ENCODE results near the gene SCUBE1.

Gene SCUBE1

GRCh38 chr22:43329061-43329460 is 14.1 kb downstream of the SCUBE1 start:
- DNase-seq (ENCODE audit: low read depth in 2 of 2, low spot score in 1 of 2) = no peak

- DNase-seq (ENCODE audit: low read depth in 2 of 2, low spot score in 1 of 2) = no peak
Observed at GRCh38 chr22:43327157-43327438, 16.1 kb downstream of the SCUBE1 start.

GRCh38 chr22:43326331-43327156 is 16.6 kb downstream of the SCUBE1 start:
- DNase-seq (ENCODE audit: low read depth in 2 of 2, low spot score in 1 of 2) = no peak

GRCh38 chr22:43325176-43325575 is 18.0 kb downstream of the SCUBE1 start:
- no peak for DNase-seq (ENCODE audit: low read depth in 2 of 2, low spot score in 1 of 2)

GRCh38 chr22:43320943-43321900 is 21.9 kb downstream of the SCUBE1 start:
- DNase-seq (ENCODE audit: low read depth in 2 of 2, low spot score in 1 of 2) = no peak

GRCh38 chr22:43319661-43320486 is 23.3 kb downstream of the SCUBE1 start:
- no peak for DNase-seq (ENCODE audit: low read depth in 2 of 2, low spot score in 1 of 2)

- no peak for DNase-seq (ENCODE audit: low read depth in 2 of 2, low spot score in 1 of 2)
Observed at GRCh38 chr22:43317239-43317638, 25.9 kb downstream of the SCUBE1 start.

- DNase-seq (ENCODE audit: low read depth in 2 of 2, low spot score in 1 of 2) = no peak
Observed at GRCh38 chr22:43315687-43316217, 27.4 kb downstream of the SCUBE1 start.

- DNase-seq (ENCODE audit: low read depth in 2 of 2, low spot score in 1 of 2) = no peak
Observed at GRCh38 chr22:43314611-43315010, 28.6 kb downstream of the SCUBE1 start.

GRCh38 chr22:43313890-43314474 is 29.2 kb downstream of the SCUBE1 start:
- no peak for DNase-seq (ENCODE audit: low read depth in 2 of 2, low spot score in 1 of 2)

GRCh38 chr22:43313244-43313889 is 29.8 kb downstream of the SCUBE1 start:
- no peak for DNase-seq (ENCODE audit: low read depth in 2 of 2, low spot score in 1 of 2)

- DNase-seq (ENCODE audit: low read depth in 2 of 2, low spot score in 1 of 2) = no peak
Observed at GRCh38 chr22:43312608-43313007, 30.6 kb downstream of the SCUBE1 start.

GRCh38 chr22:43310798-43311197 is 32.4 kb downstream of the SCUBE1 start:
- DNase-seq (ENCODE audit: low read depth in 2 of 2, low spot score in 1 of 2) = no peak

GRCh38 chr22:43310311-43310710 is 32.9 kb downstream of the SCUBE1 start:
- no peak for DNase-seq (ENCODE audit: low read depth in 2 of 2, low spot score in 1 of 2)

GRCh38 chr22:43308836-43309235 is 34.3 kb downstream of the SCUBE1 start:
- DNase-seq (ENCODE audit: low read depth in 2 of 2, low spot score in 1 of 2) = no peak

GRCh38 chr22:43308060-43308830 is 34.9 kb downstream of the SCUBE1 start:
- DNase-seq (ENCODE audit: low read depth in 2 of 2, low spot score in 1 of 2) = no peak

GRCh38 chr22:43305806-43306205 is 37.4 kb downstream of the SCUBE1 start:
- no peak for DNase-seq (ENCODE audit: low read depth in 2 of 2, low spot score in 1 of 2)

GRCh38 chr22:43304831-43305590 is 38.2 kb downstream of the SCUBE1 start:
- DNase-seq (ENCODE audit: low read depth in 2 of 2, low spot score in 1 of 2) = no peak

GRCh38 chr22:43303751-43304150 is 39.4 kb downstream of the SCUBE1 start:
- DNase-seq (ENCODE audit: low read depth in 2 of 2, low spot score in 1 of 2) = no peak
